GM12872 (cell line): ENCODE data around the gene GJA5.

Experiments
- TF ChIP-seq, protein P1 (sequence below): IDR thresholded peaks from 3 replicates; pipeline ENCODE4 v1.5.1; 2011; ENCODE audit warnings: low read depth, mild to moderate bottlenecking, low read length, moderate library complexity; ENCODE audit not compliant: insufficient read depth

Gene GJA5

DNA sequence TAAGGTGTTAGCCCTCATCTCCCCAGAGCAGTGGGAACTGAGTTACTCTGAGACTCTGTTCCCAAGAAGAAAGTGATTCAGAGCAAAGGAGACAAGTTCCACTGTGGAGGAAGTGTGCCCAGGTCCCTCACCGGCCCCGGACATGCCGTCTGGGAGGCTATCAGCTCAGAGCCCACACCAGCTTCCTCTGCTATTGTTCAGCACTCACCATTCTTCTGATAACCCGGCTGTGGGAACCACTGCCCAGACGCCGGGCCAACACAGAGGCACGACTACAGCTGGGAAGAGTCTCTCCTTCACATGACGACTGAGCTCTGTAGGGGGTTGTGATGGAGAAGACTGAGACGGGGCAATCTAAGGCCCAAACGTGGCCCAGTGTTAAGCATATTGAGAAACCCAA lies 34.2 kb upstream of the GJA5 start:
- TF ChIP-seq, protein P1, sequence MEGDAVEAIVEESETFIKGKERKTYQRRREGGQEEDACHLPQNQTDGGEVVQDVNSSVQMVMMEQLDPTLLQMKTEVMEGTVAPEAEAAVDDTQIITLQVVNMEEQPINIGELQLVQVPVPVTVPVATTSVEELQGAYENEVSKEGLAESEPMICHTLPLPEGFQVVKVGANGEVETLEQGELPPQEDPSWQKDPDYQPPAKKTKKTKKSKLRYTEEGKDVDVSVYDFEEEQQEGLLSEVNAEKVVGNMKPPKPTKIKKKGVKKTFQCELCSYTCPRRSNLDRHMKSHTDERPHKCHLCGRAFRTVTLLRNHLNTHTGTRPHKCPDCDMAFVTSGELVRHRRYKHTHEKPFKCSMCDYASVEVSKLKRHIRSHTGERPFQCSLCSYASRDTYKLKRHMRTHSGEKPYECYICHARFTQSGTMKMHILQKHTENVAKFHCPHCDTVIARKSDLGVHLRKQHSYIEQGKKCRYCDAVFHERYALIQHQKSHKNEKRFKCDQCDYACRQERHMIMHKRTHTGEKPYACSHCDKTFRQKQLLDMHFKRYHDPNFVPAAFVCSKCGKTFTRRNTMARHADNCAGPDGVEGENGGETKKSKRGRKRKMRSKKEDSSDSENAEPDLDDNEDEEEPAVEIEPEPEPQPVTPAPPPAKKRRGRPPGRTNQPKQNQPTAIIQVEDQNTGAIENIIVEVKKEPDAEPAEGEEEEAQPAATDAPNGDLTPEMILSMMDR, result no peak

DNA sequence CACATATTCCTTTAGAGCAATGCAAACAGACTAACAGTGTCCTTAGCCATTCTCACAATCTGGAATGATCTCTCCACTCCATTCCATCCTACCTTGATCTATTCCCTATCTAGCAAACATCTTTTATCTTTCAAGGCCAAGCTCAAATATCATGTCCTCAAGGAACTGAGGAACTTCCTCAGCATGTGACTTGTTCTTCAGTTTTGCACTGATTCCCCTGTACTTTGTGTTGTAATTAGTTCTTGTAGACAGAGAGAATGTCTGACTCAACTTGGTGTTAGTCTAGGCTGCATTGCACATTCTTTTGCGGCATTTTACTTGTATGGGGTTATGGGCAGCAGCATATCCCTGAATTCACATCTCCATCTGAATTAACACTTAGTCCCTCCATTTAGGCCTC lies 31.5 kb upstream of the GJA5 start:
- TF ChIP-seq, protein P1, result no peak

DNA sequence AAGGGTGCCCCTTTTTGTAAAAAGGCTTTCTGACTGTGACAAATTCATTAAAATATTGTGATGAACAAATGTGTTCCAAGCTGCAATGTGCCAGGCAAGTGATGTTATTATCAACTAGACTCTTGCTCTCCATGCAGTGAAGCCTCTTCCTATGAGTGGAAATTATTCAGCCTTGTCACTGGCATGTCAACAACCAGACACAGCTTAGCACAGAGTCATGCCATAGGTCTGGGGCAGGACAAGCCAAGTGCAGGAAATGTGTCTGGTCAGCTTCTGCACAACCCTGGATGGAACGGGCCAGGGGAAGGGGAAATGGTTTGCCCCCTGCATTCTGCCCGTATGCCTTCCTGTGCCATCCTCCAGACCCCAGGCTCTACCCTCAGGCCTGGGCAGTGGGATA lies 27.4 kb upstream of the GJA5 start:
- TF ChIP-seq, protein P1, result no peak

DNA sequence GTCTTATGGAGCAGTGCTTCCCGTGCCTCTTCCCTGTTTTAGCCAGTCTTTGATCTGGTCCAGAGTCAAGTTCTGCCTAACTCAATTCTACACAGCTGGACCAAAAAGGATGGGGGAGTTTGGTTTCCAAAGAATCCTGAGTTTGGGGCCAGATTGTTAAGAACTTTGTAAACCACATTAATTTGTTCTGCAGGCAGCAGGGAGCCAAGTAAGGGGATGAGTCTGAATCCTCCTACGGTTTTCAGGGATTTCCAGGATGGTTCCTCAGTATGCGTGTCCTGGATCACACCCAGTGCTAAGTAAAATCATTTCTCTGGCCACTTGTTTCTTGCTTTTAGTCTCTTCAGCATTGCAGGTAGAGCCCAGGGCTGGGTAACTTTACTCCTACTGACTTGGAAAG lies 26.1 kb upstream of the GJA5 start:
- TF ChIP-seq, protein P1, result no peak

DNA sequence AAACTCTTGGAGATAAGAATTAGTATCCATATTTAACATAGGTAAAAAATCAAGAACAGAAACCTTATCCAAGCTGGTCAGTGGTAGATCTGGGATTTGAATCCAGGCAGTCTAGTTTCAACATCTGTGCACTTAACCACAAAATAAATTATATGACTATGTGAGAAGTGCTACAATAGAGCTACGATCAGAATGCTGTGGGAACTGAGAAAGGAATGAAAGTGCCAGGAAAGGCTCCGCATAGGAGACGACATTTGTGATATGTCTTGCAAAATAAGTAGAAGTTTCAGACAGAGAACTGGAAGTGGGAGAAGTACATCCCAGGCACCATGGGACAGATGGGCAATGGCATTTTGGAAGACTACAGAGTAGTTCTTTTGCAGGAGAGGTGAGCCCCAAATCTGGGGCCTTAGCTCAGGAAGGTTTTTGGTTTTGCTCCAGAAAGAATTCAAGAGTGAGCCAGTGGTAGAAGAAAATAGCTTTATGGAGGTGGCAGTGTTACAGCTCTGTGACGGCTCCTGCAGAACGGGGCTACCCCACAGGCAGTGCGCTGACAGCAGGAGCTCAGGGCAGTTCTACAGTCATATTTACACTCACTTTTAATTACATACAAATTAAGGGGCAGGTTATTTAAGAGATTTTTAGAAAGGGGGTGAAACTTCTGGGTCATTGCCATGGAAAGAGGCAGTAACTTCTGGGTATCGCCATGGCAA lies 25.5 kb upstream of the GJA5 start:
- TF ChIP-seq, protein P1, result no peak

DNA sequence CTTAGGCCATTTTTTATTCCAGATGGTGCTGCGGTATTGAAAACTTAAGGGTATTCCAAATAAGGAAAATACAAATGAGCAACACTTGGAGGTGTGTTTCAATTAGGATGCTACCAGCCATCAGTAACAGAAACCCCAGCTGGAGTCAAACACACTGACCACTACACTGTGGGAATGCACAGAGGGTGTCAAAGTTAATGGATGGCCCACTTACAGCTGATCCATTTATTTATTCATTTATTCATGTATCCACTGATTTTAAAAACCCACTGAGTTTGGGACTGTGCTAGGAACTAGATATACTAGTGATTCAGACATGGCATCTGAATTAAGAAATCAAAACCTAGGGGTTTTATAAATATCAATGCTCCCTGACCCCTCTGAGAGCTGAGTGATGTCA lies 24.5 kb upstream of the GJA5 start:
- TF ChIP-seq, protein P1, result no peak

DNA sequence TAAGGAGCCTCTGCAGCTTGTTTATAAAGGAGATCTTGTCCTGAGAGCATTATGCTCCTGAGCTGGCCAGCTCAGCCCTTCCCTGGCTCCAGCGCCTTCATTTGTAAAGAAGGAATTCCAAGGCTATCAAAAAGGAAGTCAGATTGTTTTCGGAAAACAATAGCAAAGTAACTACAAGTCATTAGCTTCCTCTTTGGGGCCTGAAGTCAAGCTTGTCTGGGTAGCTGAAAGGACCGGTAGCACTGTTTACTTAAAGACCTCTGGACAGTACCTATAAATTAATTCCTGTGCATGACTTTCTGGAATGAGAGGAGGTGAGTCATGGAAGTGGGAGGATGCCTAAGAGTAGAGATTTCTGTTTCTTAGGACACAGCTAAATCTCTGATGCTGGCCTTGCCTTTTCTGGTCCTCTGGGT lies 20.7 kb upstream of the GJA5 start:
- TF ChIP-seq, protein P1, result no peak
